HCT116 (cell line): ENCODE measurements around the gene EGFR. TPM values are rescaled to one million over a fixed set of nuclear protein-coding genes. Genes with fewer than 3 reads are reported as not detected.

Experiments used
- ATAC-seq: fragments of 200-7000 bp; cut with Tn5 transposase; 2 replicates; pipeline ENCODE4 v1.9.1; 2020; ENCODE audit warnings: mild to moderate bottlenecking, moderate library complexity
- BruUV-seq: library from RNA; stranded (reverse); fragments of 400-500 nt; replicated peaks from 2 replicates; lab custom pipeline; 2021; lab: Mats Ljungman, UMichigan
- CTCF ChIA-PET: fragments of 300-600 bp; sonication (Branson Sonifier 250); formaldehyde crosslinking; loops from one replicate; lab custom pipeline; 2021; ENCODE audit warnings: antibody characterized with exemption; lab: Charles Lee
- POLR2A ChIA-PET: fragments of 300-600, 350-600 bp; sonication (Branson Sonifier 250); formaldehyde crosslinking; loops from one replicate; lab custom pipeline; 2021; ENCODE audit warnings: antibody characterized with exemption; lab: Charles Lee
- RAD21 ChIA-PET, 2 experiments: fragments of 300-600 bp; sonication (Branson Sonifier 250); formaldehyde crosslinking; loops; one replicate each; lab custom pipeline; 2023; ENCODE audit warnings: low total read pairs in 2 of 2; ENCODE audit not compliant: uncharacterized antibody in 2 of 2, unreplicated experiment in 2 of 2, low non-redundant PET in 1 of 2; lab: Charles Lee
- DNase-seq: peaks from one replicate; pipeline ENCODE4 v3.0.0-alpha.2; 2010; ENCODE audit warnings: low read depth, low spot score
- H2AFZ ChIP-seq: fragments of 200-600 bp; shearing (Covaris generic), sonication (generic); 2 replicates; pipeline ENCODE4 v1.6.1; 2017; ENCODE audit warnings: low read depth, mixed run types, mixed read lengths, antibody characterized with exemption, low read length; ENCODE audit not compliant: poor library complexity, severe bottlenecking
- H3K27ac ChIP-seq: 2 replicates; pipeline ENCODE4 v1.5.1; 2012; ENCODE audit warnings: low read depth, low read length
- H3K27me3 ChIP-seq: fragments of 200-600 bp; sonication (generic); 2 replicates; pipeline ENCODE4 v1.6.1; 2016; ENCODE audit warnings: mixed run types, low read length, mixed read lengths; ENCODE audit not compliant: insufficient read depth
- H3K36me3 ChIP-seq, 2 experiments: fragments of 200-500 bp in 1 of 2; fragments of 200-600 bp in 1 of 2; sonication (Bioruptor generic) in 1 of 2; sonication (generic) in 1 of 2; 2 replicates each; pipeline versions ENCODE4 v1.5.1 to v1.6.1; 2014 to 2016; ENCODE audit warnings: low read length in 2 of 2, inconsistent platforms in 1 of 2, mixed read lengths in 1 of 2, mixed run types in 1 of 2; ENCODE audit not compliant: insufficient read depth in 2 of 2, control insufficient read depth in 1 of 2
- H3K4me1 ChIP-seq, 2 experiments: fragments of 200-600 bp in 1 of 2; sonication (generic) in 1 of 2; 2 replicates each; pipeline versions ENCODE4 v1.5.1 to v1.6.1; 2012 to 2017; ENCODE audit warnings: low read length in 2 of 2, inconsistent platforms in 1 of 2, mild to moderate bottlenecking in 1 of 2, mixed read lengths in 1 of 2, mixed run types in 1 of 2, moderate library complexity in 1 of 2; ENCODE audit not compliant: insufficient read depth in 2 of 2, control insufficient read depth in 1 of 2
- H3K4me2 ChIP-seq: fragments of 200-600 bp; sonication (generic); 2 replicates; pipeline ENCODE4 v1.6.1; 2017; ENCODE audit warnings: mixed run types, low read length, mixed read lengths
- H3K4me3 ChIP-seq, 2 experiments: fragments of 200-600 bp in 1 of 2; sonication (generic) in 1 of 2; replicated peaks in 1 of 2; 2 replicates each; pipeline ENCODE4 v1.5.1; 2011 to 2016; ENCODE audit warnings: low read length in 2 of 2, control low read depth in 1 of 2, low read depth in 1 of 2, mild to moderate bottlenecking in 1 of 2, mixed read lengths in 1 of 2, mixed run types in 1 of 2
- H3K79me2 ChIP-seq: fragments of 200-600 bp; sonication (generic); 2 replicates; pipeline ENCODE4 v1.6.1; 2017; ENCODE audit warnings: mild to moderate bottlenecking, mixed run types, low read length, moderate library complexity, mixed read lengths; ENCODE audit not compliant: insufficient read depth
- H3K9ac ChIP-seq: fragments of 200-600 bp; sonication (generic); 2 replicates; pipeline ENCODE4 v1.6.1; 2016; ENCODE audit warnings: low read length, mixed read lengths
- H3K9me2 ChIP-seq: fragments of 200-600 bp; sonication (generic), shearing (Covaris generic); 2 replicates; pipeline ENCODE4 v1.6.1; 2017; ENCODE audit warnings: mixed run types, mild to moderate bottlenecking, moderate library complexity; ENCODE audit not compliant: insufficient read depth
- H3K9me3 ChIP-seq, 2 experiments: fragments of 200-500 bp in 1 of 2; fragments of 200-600 bp in 1 of 2; sonication (Bioruptor generic) in 1 of 2; sonication (generic) in 1 of 2; 2 replicates each; pipeline ENCODE4 v1.6.1; 2014 to 2017; ENCODE audit warnings: low read length in 2 of 2, mixed read lengths in 2 of 2, inconsistent platforms in 1 of 2, low read depth in 1 of 2, mild to moderate bottlenecking in 1 of 2, mixed run types in 1 of 2, moderate library complexity in 1 of 2; ENCODE audit not compliant: control insufficient read depth in 1 of 2, insufficient read depth in 1 of 2
- H4K20me1 ChIP-seq: fragments of 200-600 bp; sonication (generic), shearing (Covaris generic); 2 replicates; pipeline ENCODE4 v1.6.1; 2017; ENCODE audit warnings: mixed run types, mild to moderate bottlenecking, moderate library complexity; ENCODE audit not compliant: insufficient read depth
- ATF3 ChIP-seq: IDR thresholded peaks from 2 replicates; pipeline ENCODE4 v1.6.1; 2012
- CTCF ChIP-seq, 3 experiments: fragments of 200-600 bp in 1 of 3; sonication (generic) in 1 of 3; IDR thresholded peaks in 2 of 3; conservative IDR thresholded peaks in 1 of 3; 2 replicates each; pipeline ENCODE4 v1.5.1; 2012 to 2017; ENCODE audit warnings: low read depth in 2 of 3, low read length in 2 of 3, antibody characterized with exemption in 1 of 3, borderline replicate concordance in 1 of 3, control low read depth in 1 of 3, mild to moderate bottlenecking in 1 of 3, mixed read lengths in 1 of 3, mixed run types in 1 of 3, moderate library complexity in 1 of 3; ENCODE audit not compliant: insufficient read depth in 1 of 3
- EGR1 ChIP-seq: IDR thresholded peaks from 2 replicates; pipeline ENCODE4 v1.6.1; 2012; ENCODE audit warnings: low read depth
- ELF1 ChIP-seq: IDR thresholded peaks from 2 replicates; pipeline ENCODE4 v1.6.1; 2012; ENCODE audit warnings: low read depth, borderline replicate concordance
- FOSL1 ChIP-seq: IDR thresholded peaks from 2 replicates; pipeline ENCODE4 v1.6.1; 2012; ENCODE audit warnings: low read depth
- POLR2A ChIP-seq: IDR thresholded peaks from 2 replicates; pipeline ENCODE4 v1.7.0; 2011; ENCODE audit warnings: borderline replicate concordance; ENCODE audit not compliant: insufficient read depth, insufficient read length; ENCODE audit errors: extremely low read depth
- REST ChIP-seq: IDR thresholded peaks from 2 replicates; pipeline ENCODE4 v1.6.1; 2012; ENCODE audit warnings: low read depth
- SIN3A ChIP-seq: IDR thresholded peaks from 2 replicates; pipeline ENCODE4 v1.6.1; 2012; ENCODE audit warnings: low read depth
- SP1 ChIP-seq: IDR thresholded peaks from 2 replicates; pipeline ENCODE4 v1.6.1; 2012; ENCODE audit warnings: low read depth
- SRF ChIP-seq: IDR thresholded peaks from 2 replicates; pipeline ENCODE4 v1.6.1; 2012; ENCODE audit warnings: low read depth
- intact Hi-C: fragments of 100-400 bp; cut with micrococcal nuclease; formaldehyde crosslinking; loops from 2 replicates; pipeline ENCODE4 v1.10.0; 2022
- total RNA-seq: library from RNA; stranded (reverse); gene quantifications from one replicate; pipeline ENCODE4 v1.2.1, GENCODE V29; 2021; ENCODE audit not compliant: unreplicated experiment

Gene EGFR
- total RNA-seq, 1 experiment from 2014 or later = 71.5 TPM

- TF ChIP-seq REST (no peak), EGR1 (no peak), SP1 (no peak)
Observed at GRCh38 chr7:54980521-54980920, 38.3 kb upstream of the EGFR start (continued).

GRCh38 chr7:54981913-54982312 is 36.9 kb upstream of the EGFR start:
- RAD21 ChIA-PET = no interaction called here
- intact Hi-C loops = no loop called here
- ATAC-seq = no peak

More at GRCh38 chr7:54981913-54982312, 36.9 kb upstream of the EGFR start:
- no TSS peak for BruUV-seq
- H3K27me3 ChIP-seq = no peaks in the 10 kb centered on the region
- H3K9ac ChIP-seq = no peak overlapping the region
- no peak overlapping the region for H3K4me3 ChIP-seq
- H4K20me1 ChIP-seq = no peaks in the 10 kb centered on the region
- H3K9me3 ChIP-seq = no peaks in the 10 kb centered on the region
- no peak for DNase-seq
- ChIA-PET CTCF (no interaction called here), POLR2A (no interaction called here)
- TF ChIP-seq FOSL1 (no peak), SRF (no peak), SIN3A (no peak), POLR2A (no peak), REST (no peak), ATF3 (no peak), CTCF (IDR thresholded peaks at IDR 0.05 in 2 of 3, conservative IDR thresholded peaks at IDR 0.05 in 1 of 3; ENCODE audit: borderline replicate concordance in 1 of 3, insufficient read depth in 1 of 3, low read depth in 2 of 3, low read length in 2 of 3) (no peak), ELF1 (no peak)
- no peak overlapping the region for H3K4me2 ChIP-seq
- no peaks in the 10 kb centered on the region for H3K79me2 ChIP-seq
- peaks cover 0 to 12% of the 10 kb centered on the region in 2 experiments; a peak in 1 of 4 replicates for H3K4me1 ChIP-seq
- no peak overlapping the region for H2AFZ ChIP-seq
- H3K36me3 ChIP-seq = no peaks in the 10 kb centered on the region
- H3K27ac ChIP-seq = no peak overlapping the region
- no peaks in the 10 kb centered on the region for H3K9me2 ChIP-seq
